ENCODE results near the gene ZMAT3. TPM values are rescaled to one million over a fixed set of nuclear protein-coding genes. Genes with fewer than 3 reads are reported as not detected.
"Not testable (repeated sequence)": the region's sequence is repeated elsewhere in the genome, so short reads cannot be mapped to it uniquely, and the experiment has no call there.

Gene ZMAT3
- 32.1 and 32.9 TPM in 2 replicates for total RNA-seq

- intact Hi-C loops (cut with micrococcal nuclease), result loop anchor here (1.0 to 5.0 kb wide), 11 partner anchors 56 to 1531 kb away; partner anchors contain the start of genes MFN1, MRPL47, NDUFB5 and TTC14
Measured at GRCh38 chr3:179071323-179072099, at the start of gene ZMAT3. Gene ZMAT3 (minus strand): TSS chr3:179071809. CDS start chr3:179067752, 4,057 bp downstream.

GRCh38 chr3:179116816-179117215 is 45.2 kb upstream of the ZMAT3 start:
- intact Hi-C loops (cut with micrococcal nuclease), result no loop called here

- intact Hi-C loops (cut with micrococcal nuclease), result not testable (repeated sequence)
Measured at GRCh38 chr3:179115444-179115843, 43.8 kb upstream of the ZMAT3 start.

- intact Hi-C loops (cut with micrococcal nuclease), result no loop called here
Measured at GRCh38 chr3:179113903-179114302, 42.3 kb upstream of the ZMAT3 start.

GRCh38 chr3:179108086-179108485 is 36.5 kb upstream of the ZMAT3 start:
- intact Hi-C loops (cut with micrococcal nuclease), result no loop called here

- intact Hi-C loops (cut with micrococcal nuclease), result no loop called here
Measured at GRCh38 chr3:179107617-179108016, 36.0 kb upstream of the ZMAT3 start.

- intact Hi-C loops (cut with micrococcal nuclease), result loop anchor here (1.0 kb wide), 5 partner anchors 41 to 452 kb away; no protein-coding TSS in a partner anchor
Measured at GRCh38 chr3:179105881-179106280, 34.3 kb upstream of the ZMAT3 start.

- intact Hi-C loops (cut with micrococcal nuclease), result no loop called here
Measured at GRCh38 chr3:179100652-179101051, 29.0 kb upstream of the ZMAT3 start.

- intact Hi-C loops (cut with micrococcal nuclease), result no loop called here
Measured at GRCh38 chr3:179098388-179099077, 26.9 kb upstream of the ZMAT3 start.

- intact Hi-C loops (cut with micrococcal nuclease), result loop anchor here (2.0 kb wide), 1 partner anchor 25 kb away; no protein-coding TSS in a partner anchor
Measured at GRCh38 chr3:179093807-179094206, 22.2 kb upstream of the ZMAT3 start.

GRCh38 chr3:179091113-179091512 is 19.5 kb upstream of the ZMAT3 start:
- intact Hi-C loops (cut with micrococcal nuclease), result no loop called here

GRCh38 chr3:179088306-179088705 is 16.7 kb upstream of the ZMAT3 start:
- intact Hi-C loops (cut with micrococcal nuclease), result no loop called here

GRCh38 chr3:179083977-179084376 is 12.4 kb upstream of the ZMAT3 start:
- intact Hi-C loops (cut with micrococcal nuclease), result loop anchor here (1.0 kb wide), 1 partner anchor 14 kb away; no protein-coding TSS in a partner anchor

GRCh38 chr3:179082416-179082815 is 10.8 kb upstream of the ZMAT3 start:
- intact Hi-C loops (cut with micrococcal nuclease), result no loop called here

- intact Hi-C loops (cut with micrococcal nuclease), result no loop called here
Measured at GRCh38 chr3:179081885-179082284, 10.3 kb upstream of the ZMAT3 start.

GRCh38 chr3:179079537-179079936 is 7.9 kb upstream of the ZMAT3 start:
- intact Hi-C loops (cut with micrococcal nuclease), result no loop called here

- intact Hi-C loops (cut with micrococcal nuclease), result loop anchor here (1.0 kb wide), 1 partner anchor 10 kb away; no protein-coding TSS in a partner anchor
Measured at GRCh38 chr3:179076243-179077027, 4.8 kb upstream of the ZMAT3 start.

- intact Hi-C loops (cut with micrococcal nuclease), result loop anchor here (5.0 kb wide), 2 partner anchors 123 to 1528 kb away; partner anchors contain the start of gene TTC14
Measured at GRCh38 chr3:179074656-179075055, 3.0 kb upstream of the ZMAT3 start.

GRCh38 chr3:179073816-179074215 is 2.2 kb upstream of the ZMAT3 start:
- intact Hi-C loops (cut with micrococcal nuclease), result loop anchor here (5.0 kb wide), 2 partner anchors 123 to 1528 kb away; partner anchors contain the start of gene TTC14

GRCh38 chr3:179072100-179072438 is 460 bp upstream of the ZMAT3 start:
- intact Hi-C loops (cut with micrococcal nuclease), result loop anchor here (1.0 to 5.0 kb wide), 3 partner anchors 125 to 1530 kb away; partner anchors contain the start of genes MFN1 and TTC14

GRCh38 chr3:179071027-179071322 is 634 bp downstream of the ZMAT3 start:
- intact Hi-C loops (cut with micrococcal nuclease), result loop anchor here (1.0 to 5.0 kb wide), 10 partner anchors 56 to 1531 kb away; partner anchors contain the start of genes MRPL47, NDUFB5 and TTC14
